Measurements from ENCODE around the gene POLR2H. TPM values are rescaled to one million over a fixed set of nuclear protein-coding genes. Genes with fewer than 3 reads are reported as not detected.

Gene POLR2H
- total RNA-seq, 4 donors from 2014 or later = 74.4 to 206 (median 146) TPM

DNA sequence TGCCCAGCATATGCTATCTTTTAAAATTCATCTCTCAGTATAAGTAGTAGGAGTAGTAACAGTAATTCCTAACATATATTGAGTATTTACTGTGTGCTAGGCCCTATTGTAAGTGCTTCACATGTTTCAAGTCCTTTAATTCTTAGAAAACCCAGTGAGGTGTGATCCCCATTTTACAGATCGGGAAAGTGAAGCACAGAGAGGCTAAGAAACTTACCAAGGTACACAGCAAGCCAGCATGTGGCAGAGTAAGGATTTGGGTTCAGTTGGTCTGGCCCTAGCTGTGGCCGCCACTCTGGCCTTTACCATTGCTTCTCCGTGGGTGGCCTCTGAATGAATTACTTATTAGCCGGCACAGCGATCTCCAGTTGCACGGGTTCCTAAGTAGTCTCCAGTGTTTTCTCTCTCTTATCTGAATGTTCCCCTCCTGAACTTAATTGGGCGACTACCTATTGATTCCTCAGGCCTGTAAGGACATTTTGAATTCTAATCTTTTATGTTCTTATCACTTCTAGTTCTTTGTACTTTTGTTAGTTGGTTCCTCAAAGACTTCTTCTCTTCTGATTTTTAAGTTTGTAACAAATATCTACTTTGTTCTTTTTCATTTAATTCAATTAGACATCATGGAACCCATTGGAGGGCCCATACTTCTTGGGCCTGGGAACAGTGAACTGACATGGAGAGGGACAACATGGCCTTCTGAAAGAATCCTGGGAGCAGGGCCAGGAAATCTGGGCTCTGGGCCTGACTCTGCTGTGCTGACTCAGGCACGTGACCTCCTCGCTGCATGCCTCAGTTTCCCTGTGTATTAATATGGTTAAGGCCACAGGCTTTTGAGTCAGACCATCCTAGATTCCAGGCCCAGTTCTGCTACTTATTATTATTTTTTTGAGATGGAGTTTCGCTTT is 11.7 kb upstream of the POLR2H start:
- intact Hi-C loops (cut with DNase I; ENCODE audit: low total_unique reads) = loop anchor here (10.0 kb wide), 1 partner anchor 45 kb away; no protein-coding TSS in a partner anchor
- Histone ChIP-seq H3K4me3 (no peak overlapping the region), H3K4me1 (peaks cover 12 to 40% (median 27%) of the 10 kb centered on the region in 4 donors), H3K36me3 (no peaks in the 10 kb centered on the region), H3K27ac (no peak overlapping the region), H3K27me3 (no peaks in the 10 kb centered on the region), H3K9me3 (no peaks in the 10 kb centered on the region)
- DNase-seq = no peak
- WGBS, 2 donors (ENCODE audit: low coverage in 1 of 2) = 92 to 97% methylated on average over 4 to 10 of the region's 10 CpGs
- in situ Hi-C loops (cut with MboI; ENCODE audit: low pct_ligation_motif_present in 1 of 4, low pct_unique_long_range_greater_than_20kb in 1 of 4, low sequenced_read_pairs in 3 of 4) = loop anchor here in 1 of 4 donors (25.0 kb wide), 1 partner anchor 437 kb away; no protein-coding TSS in a partner anchor
- TF ChIP-seq POLR2A (IDR thresholded peaks at IDR 0.05) (no peak), EP300 (IDR thresholded peaks at IDR 0.05; ENCODE audit: low read depth) (no peak), POLR2AphosphoS5 (IDR thresholded peaks at IDR 0.05) (no peak)
- TF ChIP-seq, protein P1, sequence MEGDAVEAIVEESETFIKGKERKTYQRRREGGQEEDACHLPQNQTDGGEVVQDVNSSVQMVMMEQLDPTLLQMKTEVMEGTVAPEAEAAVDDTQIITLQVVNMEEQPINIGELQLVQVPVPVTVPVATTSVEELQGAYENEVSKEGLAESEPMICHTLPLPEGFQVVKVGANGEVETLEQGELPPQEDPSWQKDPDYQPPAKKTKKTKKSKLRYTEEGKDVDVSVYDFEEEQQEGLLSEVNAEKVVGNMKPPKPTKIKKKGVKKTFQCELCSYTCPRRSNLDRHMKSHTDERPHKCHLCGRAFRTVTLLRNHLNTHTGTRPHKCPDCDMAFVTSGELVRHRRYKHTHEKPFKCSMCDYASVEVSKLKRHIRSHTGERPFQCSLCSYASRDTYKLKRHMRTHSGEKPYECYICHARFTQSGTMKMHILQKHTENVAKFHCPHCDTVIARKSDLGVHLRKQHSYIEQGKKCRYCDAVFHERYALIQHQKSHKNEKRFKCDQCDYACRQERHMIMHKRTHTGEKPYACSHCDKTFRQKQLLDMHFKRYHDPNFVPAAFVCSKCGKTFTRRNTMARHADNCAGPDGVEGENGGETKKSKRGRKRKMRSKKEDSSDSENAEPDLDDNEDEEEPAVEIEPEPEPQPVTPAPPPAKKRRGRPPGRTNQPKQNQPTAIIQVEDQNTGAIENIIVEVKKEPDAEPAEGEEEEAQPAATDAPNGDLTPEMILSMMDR (IDR thresholded peaks at IDR 0.05) = no peak

DNA sequence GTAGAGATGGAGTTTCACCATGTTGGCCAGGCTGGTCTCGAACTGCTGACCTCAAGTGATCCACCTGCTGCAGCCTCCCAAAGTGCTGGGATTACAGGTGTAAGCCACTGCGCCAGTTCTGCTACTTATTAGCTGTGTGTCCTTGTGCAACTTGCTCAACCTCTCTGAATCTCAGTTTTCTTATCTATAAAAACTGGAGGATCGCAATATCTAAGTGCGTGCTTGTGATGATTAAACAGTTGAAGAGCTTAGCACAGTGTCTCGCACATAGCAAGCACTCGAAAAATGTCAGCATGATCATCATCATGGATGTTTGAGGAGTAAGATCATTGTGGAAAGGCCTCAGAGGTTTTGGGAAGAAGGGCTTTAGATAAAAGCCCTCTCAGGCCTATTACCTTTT is 10.9 kb upstream of the POLR2H start:
- peak overlapping the region in 1 of 4 donors; percentile 82 for H3K27ac ChIP-seq
- WGBS, 2 donors (ENCODE audit: low coverage in 1 of 2) = 92 to 98% methylated on average over 5 to 6 of the region's 6 CpGs
- in situ Hi-C loops (cut with MboI; ENCODE audit: low pct_ligation_motif_present in 1 of 4, low pct_unique_long_range_greater_than_20kb in 1 of 4, low sequenced_read_pairs in 3 of 4) = loop anchor here in 1 of 4 donors (25.0 kb wide), 1 partner anchor 437 kb away; no protein-coding TSS in a partner anchor
- peaks cover 12 to 34% (median 23%) of the 10 kb centered on the region in 4 donors for H3K4me1 ChIP-seq
- no peaks in the 10 kb centered on the region for H3K27me3 ChIP-seq
- no peaks in the 10 kb centered on the region for H3K36me3 ChIP-seq
- H3K9me3 ChIP-seq = no peaks in the 10 kb centered on the region
- no peak overlapping the region for H3K4me3 ChIP-seq
- intact Hi-C loops (cut with DNase I; ENCODE audit: low total_unique reads) = loop anchor here (10.0 kb wide), 1 partner anchor 46 kb away; no protein-coding TSS in a partner anchor
- no peak for TF ChIP-seq EP300 (IDR thresholded peaks at IDR 0.05; ENCODE audit: low read depth)
- TF ChIP-seq POLR2A (IDR thresholded peaks at IDR 0.05) = no peak
- TF ChIP-seq, protein P1 (IDR thresholded peaks at IDR 0.05) = no peak
- TF ChIP-seq POLR2AphosphoS5 (IDR thresholded peaks at IDR 0.05) = no peak
- no peak for DNase-seq

DNA sequence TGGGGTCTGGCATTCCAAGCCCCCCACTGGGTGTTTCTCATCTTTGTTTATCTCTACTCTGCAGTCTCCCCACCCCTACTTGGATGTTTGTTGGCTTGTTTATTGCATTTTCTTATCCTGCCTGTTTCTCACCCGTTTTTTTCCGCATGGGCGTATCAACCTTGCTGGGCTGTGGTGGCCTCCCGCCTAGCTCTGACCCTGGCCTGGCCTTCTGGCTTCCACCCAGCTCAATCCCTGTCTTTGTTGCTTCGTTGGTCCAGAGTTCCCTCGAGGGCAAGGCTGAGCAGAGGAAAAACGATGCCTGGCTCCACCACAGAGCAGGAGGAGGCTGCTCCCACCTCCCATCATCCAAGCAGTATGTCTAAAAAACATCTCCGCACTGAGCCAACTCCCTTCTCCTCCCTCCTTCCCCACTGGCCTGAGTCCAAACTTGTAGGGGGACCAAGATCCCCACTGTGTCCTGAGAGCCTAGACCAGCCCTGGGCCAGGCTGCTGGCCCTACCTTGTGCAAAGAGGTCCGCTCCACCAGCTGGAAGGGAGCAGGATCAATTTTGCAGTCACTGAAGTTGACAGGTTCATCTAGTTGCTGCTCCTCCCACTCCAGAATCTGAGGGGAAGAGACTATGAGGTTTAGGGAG is 9.9 kb upstream of the POLR2H start:
- H3K36me3 ChIP-seq = no peaks in the 10 kb centered on the region
- intact Hi-C loops (cut with DNase I; ENCODE audit: low total_unique reads) = loop anchor here (10.0 kb wide), 1 partner anchor 47 kb away; no protein-coding TSS in a partner anchor
- TF ChIP-seq POLR2AphosphoS5 (IDR thresholded peaks at IDR 0.05) (no peak), EP300 (IDR thresholded peaks at IDR 0.05; ENCODE audit: low read depth) (no peak), POLR2A (IDR thresholded peaks at IDR 0.05) (no peak)
- TF ChIP-seq, protein P1 (IDR thresholded peaks at IDR 0.05) = no peak

More for the DNA sequence above, 9.9 kb upstream of the POLR2H start:
- H3K4me3 ChIP-seq = no peak overlapping the region
- no peaks in the 10 kb centered on the region for H3K9me3 ChIP-seq
- no peaks in the 10 kb centered on the region for H3K27me3 ChIP-seq
- WGBS, 2 donors (ENCODE audit: low coverage in 1 of 2) = 49 to 51% methylated on average over 3 to 9 of the region's 9 CpGs
- no peak for DNase-seq
- H3K4me1 ChIP-seq = peaks cover 6 to 33% (median 18%) of the 10 kb centered on the region in 4 donors
- in situ Hi-C loops (cut with MboI; ENCODE audit: low pct_ligation_motif_present in 1 of 4, low pct_unique_long_range_greater_than_20kb in 1 of 4, low sequenced_read_pairs in 3 of 4) = loop anchor here in 1 of 4 donors (25.0 kb wide), 1 partner anchor 436 kb away; no protein-coding TSS in a partner anchor
- H3K27ac ChIP-seq = peak overlapping the region; percentile 65 to 82 (median 71)

All from transverse colon (tissue), 4 donors.